Loucy (cell line): ENCODE measurements around the gene ERCC4.
A peak's percentile ranks its signal among the peaks of the same experiment; 100 is the strongest.

Source experiments
- H2AFZ ChIP-seq: fragments of 200-600 bp; sonication (generic); 2 replicates; pipeline ENCODE4 v1.6.0; 2016; ENCODE audit warnings: antibody characterized with exemption, mild to moderate bottlenecking, low read length, moderate library complexity
- H3F3A ChIP-seq: fragments of 200-600 bp; 2 replicates; pipeline ENCODE4 v1.6.0; 2016; ENCODE audit warnings: antibody characterized with exemption, low read depth, mild to moderate bottlenecking
- H3K27me3 ChIP-seq: fragments of 200-600 bp; sonication (generic); 2 replicates; pipeline ENCODE4 v1.6.1; 2014; ENCODE audit warnings: low read length, mild to moderate bottlenecking; ENCODE audit not compliant: insufficient read depth, poor library complexity, severe bottlenecking
- H3K36me3 ChIP-seq: fragments of 200-600 bp; sonication (generic); 2 replicates; pipeline ENCODE4 v1.6.1; 2016; ENCODE audit warnings: low read length; ENCODE audit not compliant: insufficient read depth
- H3K4me1 ChIP-seq: fragments of 200-600 bp; sonication (generic); 2 replicates; pipeline ENCODE4 v1.5.1; 2014; ENCODE audit warnings: low read length, mild to moderate bottlenecking; ENCODE audit not compliant: insufficient read depth, poor library complexity, severe bottlenecking
- H3K4me2 ChIP-seq: fragments of 200-600 bp; sonication (generic); 2 replicates; pipeline ENCODE4 v1.6.0; 2014; ENCODE audit warnings: antibody characterized with exemption, low read length, low read depth, mild to moderate bottlenecking; ENCODE audit not compliant: poor library complexity, severe bottlenecking
- H3K4me3 ChIP-seq: fragments of 200-600 bp; sonication (generic); 2 replicates; pipeline ENCODE4 v1.5.1; 2014; ENCODE audit warnings: low read length, mild to moderate bottlenecking, mixed read lengths; ENCODE audit not compliant: poor library complexity, severe bottlenecking
- H3K79me2 ChIP-seq: fragments of 200-600 bp; sonication (generic); 2 replicates; pipeline ENCODE4 v1.6.1; 2014; ENCODE audit warnings: low read length; ENCODE audit not compliant: insufficient read depth
- H3K9ac ChIP-seq: fragments of 200-600 bp; sonication (generic); 2 replicates; pipeline ENCODE4 v1.6.0; 2014; ENCODE audit warnings: mild to moderate bottlenecking, low read depth, low read length, moderate library complexity; ENCODE audit not compliant: poor library complexity, severe bottlenecking
- H3K9me2 ChIP-seq: fragments of 200-600 bp; sonication (generic); replicated peaks from 2 replicates; pipeline ENCODE4 v1.6.1; 2016; ENCODE audit warnings: low read depth, low read length, mixed read lengths
- H3K9me3 ChIP-seq: fragments of 200-600 bp; sonication (generic); 2 replicates; pipeline ENCODE4 v1.6.1; 2014; ENCODE audit warnings: mild to moderate bottlenecking, antibody characterized with exemption, low read length, low read depth; ENCODE audit not compliant: insufficient read depth
- H4K20me1 ChIP-seq: fragments of 200-600 bp; sonication (generic); 2 replicates; pipeline ENCODE4 v1.6.0; 2014; ENCODE audit warnings: antibody characterized with exemption, low read length, mild to moderate bottlenecking; ENCODE audit not compliant: insufficient read depth, poor library complexity, severe bottlenecking
- EZH2phosphoT487 ChIP-seq: fragments of 200-600 bp; IDR thresholded peaks from 2 replicates; pipeline ENCODE4 v1.6.1; 2018; ENCODE audit warnings: antibody characterized with exemption, mild to moderate bottlenecking, moderate library complexity, borderline replicate concordance
- TF ChIP-seq, protein P1 (sequence below): fragments of 200-600 bp; sonication (generic); conservative IDR thresholded peaks from 2 replicates; pipeline ENCODE4 v1.5.1; 2014; ENCODE audit warnings: mild to moderate bottlenecking, antibody characterized with exemption, low read length

Gene ERCC4

DNA sequence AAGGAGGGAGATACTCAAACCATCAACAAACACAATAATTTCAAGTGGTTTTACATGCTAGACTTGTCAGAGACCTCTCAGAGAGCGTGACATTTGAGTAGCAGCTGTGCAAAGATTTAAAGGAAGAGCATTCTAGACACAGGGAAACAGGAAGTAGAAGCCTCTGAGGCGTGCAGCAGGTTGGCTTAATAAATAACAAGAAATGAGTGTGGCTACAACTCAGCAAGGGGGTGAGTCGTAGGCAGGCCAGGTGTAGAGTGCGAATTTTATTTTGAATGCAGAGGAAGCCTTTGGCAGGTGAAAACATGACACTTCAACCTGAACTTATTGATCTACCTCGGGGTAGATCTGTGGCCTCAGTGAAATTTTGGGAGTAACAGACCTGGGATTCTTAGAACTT, 78.0 kb downstream of the ERCC4 start:
- Histone ChIP-seq H3K27me3 (no peaks in the 10 kb centered on the region), H3K4me1 (peaks cover 7% of the 10 kb centered on the region), H2AFZ (peak overlapping the region; percentile 41; the same call in 1 of the 2 replicates), H3K4me2 (no peak overlapping the region), H3K9me3 (no peaks in the 10 kb centered on the region), H3F3A (no peaks in the 10 kb centered on the region), H4K20me1 (no peaks in the 10 kb centered on the region), H3K79me2 (no peaks in the 10 kb centered on the region), H3K4me3 (no peak overlapping the region), H3K36me3 (no peaks in the 10 kb centered on the region), H3K9me2 (no peaks in the 10 kb centered on the region), H3K9ac (no peak overlapping the region)
- no peak for TF ChIP-seq EZH2phosphoT487
- TF ChIP-seq, protein P1, sequence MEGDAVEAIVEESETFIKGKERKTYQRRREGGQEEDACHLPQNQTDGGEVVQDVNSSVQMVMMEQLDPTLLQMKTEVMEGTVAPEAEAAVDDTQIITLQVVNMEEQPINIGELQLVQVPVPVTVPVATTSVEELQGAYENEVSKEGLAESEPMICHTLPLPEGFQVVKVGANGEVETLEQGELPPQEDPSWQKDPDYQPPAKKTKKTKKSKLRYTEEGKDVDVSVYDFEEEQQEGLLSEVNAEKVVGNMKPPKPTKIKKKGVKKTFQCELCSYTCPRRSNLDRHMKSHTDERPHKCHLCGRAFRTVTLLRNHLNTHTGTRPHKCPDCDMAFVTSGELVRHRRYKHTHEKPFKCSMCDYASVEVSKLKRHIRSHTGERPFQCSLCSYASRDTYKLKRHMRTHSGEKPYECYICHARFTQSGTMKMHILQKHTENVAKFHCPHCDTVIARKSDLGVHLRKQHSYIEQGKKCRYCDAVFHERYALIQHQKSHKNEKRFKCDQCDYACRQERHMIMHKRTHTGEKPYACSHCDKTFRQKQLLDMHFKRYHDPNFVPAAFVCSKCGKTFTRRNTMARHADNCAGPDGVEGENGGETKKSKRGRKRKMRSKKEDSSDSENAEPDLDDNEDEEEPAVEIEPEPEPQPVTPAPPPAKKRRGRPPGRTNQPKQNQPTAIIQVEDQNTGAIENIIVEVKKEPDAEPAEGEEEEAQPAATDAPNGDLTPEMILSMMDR = no peak

DNA sequence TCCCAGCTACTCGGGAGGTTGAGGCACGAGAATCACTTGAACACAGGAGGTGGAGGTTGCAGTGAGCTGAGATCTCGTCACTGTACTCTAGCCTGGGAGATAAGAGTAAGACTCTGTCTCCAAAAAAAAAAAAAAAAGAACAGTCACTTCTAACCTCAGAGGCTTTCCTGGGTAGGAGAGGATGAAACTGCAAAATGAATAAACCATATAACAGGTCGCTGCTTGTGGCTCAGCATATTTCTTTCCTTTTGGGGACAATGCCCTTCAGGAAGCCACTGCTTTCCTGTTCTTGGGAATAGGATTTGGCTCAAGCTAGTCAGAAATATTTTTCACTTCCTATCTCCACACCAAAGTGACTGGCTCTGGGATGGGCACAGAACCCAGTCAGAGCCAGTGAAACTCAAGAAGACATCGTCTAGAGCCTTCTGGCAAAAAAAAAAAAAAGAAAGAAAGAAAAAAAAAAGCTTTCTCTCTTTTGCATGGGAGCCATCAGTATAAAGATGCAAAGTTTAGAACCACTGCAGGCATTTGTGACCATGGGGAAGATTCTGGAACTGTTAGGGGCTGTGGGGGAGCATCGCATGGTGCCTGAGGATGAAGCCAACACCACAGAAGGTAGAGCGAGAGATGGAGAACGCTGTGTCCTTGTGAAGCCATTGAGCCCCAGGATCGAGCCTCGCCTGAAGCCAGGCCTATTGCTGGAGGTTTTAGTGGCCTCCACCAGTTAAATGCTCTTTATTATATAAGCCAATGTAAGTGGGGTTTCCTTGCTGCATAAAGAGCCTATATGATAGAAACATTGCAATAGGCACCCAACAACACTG, 79.3 kb downstream of the ERCC4 start:
- no peaks in the 10 kb centered on the region for H3K27me3 ChIP-seq
- no peak overlapping the region for H3K4me3 ChIP-seq
- no peak overlapping the region for H3K4me2 ChIP-seq
- no peaks in the 10 kb centered on the region for H3K9me2 ChIP-seq
- H3K4me1 ChIP-seq = peaks cover 7% of the 10 kb centered on the region
- no peak overlapping the region for H2AFZ ChIP-seq
- H3K9me3 ChIP-seq = no peaks in the 10 kb centered on the region
- no peaks in the 10 kb centered on the region for H4K20me1 ChIP-seq
- H3K79me2 ChIP-seq = no peaks in the 10 kb centered on the region
- H3K36me3 ChIP-seq = no peaks in the 10 kb centered on the region
- no peak overlapping the region for H3K9ac ChIP-seq
- no peaks in the 10 kb centered on the region for H3F3A ChIP-seq
- TF ChIP-seq, protein P1 = no peak
- no peak for TF ChIP-seq EZH2phosphoT487

DNA sequence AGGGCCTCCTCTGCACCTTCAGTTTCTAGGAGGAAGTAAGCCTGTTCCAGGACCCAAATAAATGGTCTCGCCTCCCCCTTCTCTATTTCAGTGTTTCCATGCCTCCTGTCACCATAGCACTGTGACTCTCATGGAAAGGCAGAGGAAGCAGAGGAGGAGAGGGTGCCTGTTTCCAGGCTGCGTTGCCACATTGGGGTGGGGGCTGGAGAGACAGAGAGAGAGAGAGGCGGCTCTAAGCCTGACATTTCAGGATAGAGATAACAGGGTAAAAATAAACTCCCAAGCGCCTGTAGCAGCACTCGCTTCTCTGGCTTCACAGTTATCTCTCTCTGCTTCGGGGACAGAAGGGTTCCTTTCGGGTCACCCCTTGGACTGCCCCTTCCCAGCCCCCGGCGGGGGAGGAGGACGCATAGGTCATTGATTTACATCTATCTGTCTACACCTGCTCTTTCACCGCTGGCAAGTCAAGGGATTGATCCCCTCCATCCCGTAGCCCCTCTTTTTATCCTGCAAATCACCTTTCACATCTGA, 80.0 kb downstream of the ERCC4 start:
- Histone ChIP-seq H3F3A (no peaks in the 10 kb centered on the region), H3K4me2 (no peak overlapping the region), H3K4me1 (peaks cover 7% of the 10 kb centered on the region), H3K36me3 (no peaks in the 10 kb centered on the region), H3K9ac (no peak overlapping the region), H3K79me2 (no peaks in the 10 kb centered on the region), H3K27me3 (no peaks in the 10 kb centered on the region), H3K4me3 (no peak overlapping the region), H3K9me2 (no peaks in the 10 kb centered on the region), H3K9me3 (no peaks in the 10 kb centered on the region), H2AFZ (no peak overlapping the region), H4K20me1 (no peaks in the 10 kb centered on the region)
- TF ChIP-seq, protein P1 = no peak
- TF ChIP-seq EZH2phosphoT487 = no peak
